NCI-H1092 treated with DMSO at 0.1 percent for 48 hours (cell line): ENCODE data around the gene BUD13.

Source experiments
- DNase-seq: peaks from one replicate; lab custom pipeline; 2025; lab: John Stamatoyannopoulos, UW

Gene BUD13

GRCh38 chr11:116750070-116750718 lies 22.6 kb downstream of the BUD13 start:
- no peak for DNase-seq

GRCh38 chr11:116742104-116742503 lies 30.7 kb downstream of the BUD13 start:
- no peak for DNase-seq

- DNase-seq, result no peak
These were observed 32.0 kb downstream of the BUD13 start for GRCh38 chr11:116740741-116741140.

- no peak for DNase-seq
These were observed 33.8 kb downstream of the BUD13 start for GRCh38 chr11:116738975-116739374.

- DNase-seq, result no peak
These were observed 36.0 kb downstream of the BUD13 start for GRCh38 chr11:116736763-116737162.

- DNase-seq, result no peak
These were observed 38.7 kb downstream of the BUD13 start for GRCh38 chr11:116733969-116734508.

- no peak for DNase-seq
These were observed 39.6 kb downstream of the BUD13 start for GRCh38 chr11:116733043-116733755.

GRCh38 chr11:116732271-116733042 lies 40.3 kb downstream of the BUD13 start:
- DNase-seq, result peak; percentile 60

GRCh38 chr11:116731821-116732220 lies 41.0 kb downstream of the BUD13 start:
- DNase-seq, result no peak

- DNase-seq, result peak; percentile 73
These were observed 41.6 kb downstream of the BUD13 start for GRCh38 chr11:116731097-116731761.

GRCh38 chr11:116730601-116731000 lies 42.2 kb downstream of the BUD13 start:
- no peak for DNase-seq

GRCh38 chr11:116730241-116730561 lies 42.6 kb downstream of the BUD13 start:
- no peak for DNase-seq

GRCh38 chr11:116729501-116730240 lies 43.1 kb downstream of the BUD13 start:
- DNase-seq, result no peak

- DNase-seq, result no peak
These were observed 44.8 kb downstream of the BUD13 start for GRCh38 chr11:116727990-116728389.

GRCh38 chr11:116725434-116726221 lies 47.2 kb downstream of the BUD13 start:
- no peak for DNase-seq

GRCh38 chr11:116724813-116725212 lies 48.0 kb downstream of the BUD13 start:
- DNase-seq, result no peak

- DNase-seq, result no peak
These were observed 49.3 kb downstream of the BUD13 start for GRCh38 chr11:116723511-116723910.

- no peak for DNase-seq
These were observed 50.8 kb downstream of the BUD13 start for GRCh38 chr11:116721988-116722387.

- DNase-seq, result no peak
These were observed 51.9 kb downstream of the BUD13 start for GRCh38 chr11:116720895-116721294.

- no peak for DNase-seq
These were observed 53.8 kb downstream of the BUD13 start for GRCh38 chr11:116718955-116719501.
